HG03039 (cell line): ENCODE data around the gene RNF141.

ENCODE experiments used
- ATAC-seq: cut with Tn5 transposase; IDR thresholded peaks from one replicate; pipeline ENCODE4 v1.9.1; 2021; ENCODE audit warnings: mild to moderate bottlenecking, moderate library complexity; ENCODE audit not compliant: unreplicated experiment

Gene RNF141, protein sequence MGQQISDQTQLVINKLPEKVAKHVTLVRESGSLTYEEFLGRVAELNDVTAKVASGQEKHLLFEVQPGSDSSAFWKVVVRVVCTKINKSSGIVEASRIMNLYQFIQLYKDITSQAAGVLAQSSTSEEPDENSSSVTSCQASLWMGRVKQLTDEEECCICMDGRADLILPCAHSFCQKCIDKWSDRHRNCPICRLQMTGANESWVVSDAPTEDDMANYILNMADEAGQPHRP

DNA sequence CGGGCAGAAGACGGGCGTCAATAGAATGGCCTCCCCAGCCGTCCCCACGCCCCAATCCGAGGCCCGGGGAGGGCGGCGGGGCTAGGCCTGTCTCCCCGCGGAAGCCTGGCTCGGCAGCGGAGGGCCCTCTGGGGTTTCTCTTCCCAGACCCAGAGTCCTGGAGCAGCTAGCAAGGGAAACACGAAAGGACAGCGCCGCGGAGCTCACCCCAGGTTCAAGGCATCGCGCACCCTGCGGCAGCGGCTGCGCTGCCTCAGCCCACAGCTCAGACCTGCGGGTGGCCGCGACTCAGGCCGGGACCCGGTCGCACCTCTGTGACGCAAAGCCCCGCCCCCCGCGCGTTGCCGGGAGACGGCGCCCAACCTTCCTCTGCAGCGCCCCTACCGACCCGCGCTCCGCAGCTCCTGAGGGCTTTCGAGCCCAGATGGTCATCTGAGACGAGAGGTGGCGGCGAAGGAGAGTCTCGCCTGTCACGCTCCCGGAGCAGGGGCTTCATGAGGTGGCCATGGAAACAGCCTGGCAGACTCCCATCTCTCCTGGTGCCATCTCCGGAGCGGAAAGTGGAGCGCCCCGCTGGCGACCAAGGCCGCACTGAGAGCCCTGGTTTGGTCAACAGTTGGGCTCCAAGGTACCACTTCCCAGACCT lies at the start of gene RNF141:
TSS of gene RNF141 (minus strand) at position 273 of the 646 bp plus-strand sequence. CDS start 7,029 bp downstream, outside the sequence.
- peak; percentile 96 for ATAC-seq

DNA sequence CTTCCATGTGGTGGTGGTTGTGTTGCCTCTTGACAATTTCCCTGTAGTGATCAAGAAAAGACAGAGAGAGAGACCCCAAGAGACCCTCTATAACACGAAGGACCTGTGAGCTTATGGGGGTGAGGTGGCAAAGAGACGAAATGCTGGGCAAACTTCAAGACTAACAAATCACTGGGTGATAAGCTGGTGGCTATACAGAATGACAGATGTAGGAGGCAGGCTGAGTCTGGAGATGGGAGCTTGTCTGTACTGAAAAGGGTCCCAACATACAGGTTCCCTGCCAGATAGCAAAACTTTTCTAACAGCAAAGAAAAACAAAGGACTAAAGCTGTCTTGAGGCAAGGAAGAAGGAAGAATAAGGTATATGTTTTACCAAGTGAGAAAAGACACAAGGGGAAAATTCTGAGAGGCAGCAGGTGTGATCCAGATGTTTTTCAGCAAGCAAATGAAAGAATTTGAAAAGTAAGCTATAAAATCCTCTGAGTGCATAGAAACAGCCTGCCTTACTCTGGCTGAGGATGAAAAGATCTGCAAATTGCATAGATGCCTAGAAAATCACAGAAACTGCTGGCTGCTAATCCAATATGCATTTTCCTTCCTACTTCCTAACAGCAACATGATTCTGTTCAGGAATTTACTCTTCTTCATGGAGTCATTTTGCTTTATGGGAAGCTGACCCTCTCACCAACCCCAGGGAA lies 49.4 kb upstream of the RNF141 start:
- ATAC-seq, result no peak

DNA sequence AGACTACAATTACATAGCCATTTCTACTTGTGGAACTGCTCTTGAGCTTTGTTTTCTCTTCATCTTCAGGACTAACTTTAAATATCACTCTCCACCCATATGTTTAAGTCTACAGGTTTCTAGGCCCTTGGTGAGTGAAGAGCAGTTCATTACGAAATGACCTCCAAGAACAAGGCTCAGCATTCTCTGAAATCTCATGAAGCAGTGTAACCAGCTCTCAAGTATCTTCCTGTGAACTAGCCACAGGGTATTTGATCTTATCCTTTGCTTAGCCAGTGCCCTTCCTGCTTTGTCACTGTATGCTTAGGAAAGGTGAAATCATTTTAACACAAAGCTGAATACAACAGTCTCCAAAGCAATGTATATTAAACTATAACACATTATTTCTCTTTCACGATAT lies 47.9 kb upstream of the RNF141 start:
- ATAC-seq, result no peak

DNA sequence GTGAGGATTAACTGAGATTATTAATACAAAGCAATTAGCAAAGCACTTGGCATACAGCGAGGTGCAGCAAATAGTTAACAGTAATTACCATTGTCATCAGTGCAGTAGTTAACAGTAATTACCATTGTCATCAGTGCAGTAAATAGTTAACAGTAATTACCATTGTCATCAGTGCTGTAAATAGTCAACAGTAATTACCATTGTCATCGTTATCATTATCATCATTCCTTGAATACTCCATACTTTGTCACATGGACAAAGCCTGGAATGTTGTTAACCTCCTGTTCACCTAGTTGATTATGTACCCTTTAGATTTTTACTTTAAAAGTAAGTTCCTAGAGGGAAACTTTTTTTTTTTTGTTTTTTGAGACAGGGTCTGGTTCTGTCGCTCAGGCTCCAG lies 47.0 kb upstream of the RNF141 start:
- no peak for ATAC-seq

DNA sequence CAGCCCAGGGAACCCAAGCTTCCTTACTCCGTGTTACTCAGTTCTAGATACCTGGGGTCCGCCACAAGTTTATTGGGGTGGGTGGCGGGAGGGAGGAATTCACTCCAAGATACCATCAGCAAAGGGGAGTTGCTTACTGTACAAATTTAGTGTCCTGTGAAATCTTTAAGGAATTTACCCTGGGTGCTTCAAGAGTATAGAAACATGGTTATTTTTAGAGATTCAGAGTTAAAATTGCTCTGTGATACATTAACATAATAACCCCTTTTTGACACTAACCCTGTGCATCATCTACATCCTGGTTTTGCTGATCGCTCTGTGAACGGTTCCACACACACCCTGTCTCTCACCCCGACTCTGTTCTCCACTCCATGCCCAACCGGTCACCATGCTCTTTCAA lies 46.4 kb upstream of the RNF141 start:
- ATAC-seq, result no peak

DNA sequence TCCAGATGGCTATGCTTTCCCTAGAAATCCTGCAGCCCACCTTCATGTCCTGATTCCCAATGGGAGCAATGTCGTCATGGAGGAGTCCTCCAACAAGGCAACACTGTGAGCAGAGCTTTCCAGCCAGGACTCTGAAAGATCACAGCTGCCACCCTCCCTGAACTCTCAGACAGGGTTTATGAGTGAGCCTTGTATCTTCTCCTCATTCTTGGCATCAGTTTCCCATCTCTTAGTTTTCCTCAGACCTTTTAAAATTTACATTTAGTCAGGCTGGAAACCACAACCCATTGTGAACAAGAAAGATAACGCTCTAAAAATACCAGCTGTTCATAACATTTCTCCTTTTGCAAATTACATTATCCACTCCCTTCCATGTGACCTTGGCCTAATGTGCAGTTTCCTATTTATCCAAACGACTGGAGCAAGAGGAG lies 43.1 kb upstream of the RNF141 start:
- no peak for ATAC-seq

DNA sequence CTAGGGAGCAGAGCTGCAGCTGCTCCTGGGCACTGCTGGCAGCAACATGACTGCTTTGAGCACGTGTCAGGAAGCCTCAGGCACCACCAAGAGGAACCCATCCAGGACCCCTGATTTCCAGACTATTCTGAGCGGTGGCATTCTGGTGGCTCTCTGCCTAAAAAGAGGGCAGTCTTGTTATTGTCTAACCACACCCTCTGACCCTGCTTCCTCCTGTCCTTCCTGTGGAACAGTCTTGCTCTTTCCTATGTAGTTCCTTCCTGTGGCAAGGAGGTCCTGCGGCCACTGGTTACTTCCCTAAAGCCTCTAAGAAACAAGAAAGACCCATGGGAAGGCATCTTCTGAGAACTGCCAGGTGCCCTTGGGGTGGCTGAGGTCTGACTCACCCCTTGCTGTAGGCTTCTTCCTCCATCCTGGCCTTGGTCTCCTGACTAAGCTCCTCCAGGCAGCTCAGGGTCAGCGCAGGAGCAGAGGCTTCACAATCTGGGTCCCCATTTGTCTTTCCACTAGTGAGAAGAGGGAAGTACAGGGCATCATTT lies 40.6 kb upstream of the RNF141 start:
- ATAC-seq, result no peak

DNA sequence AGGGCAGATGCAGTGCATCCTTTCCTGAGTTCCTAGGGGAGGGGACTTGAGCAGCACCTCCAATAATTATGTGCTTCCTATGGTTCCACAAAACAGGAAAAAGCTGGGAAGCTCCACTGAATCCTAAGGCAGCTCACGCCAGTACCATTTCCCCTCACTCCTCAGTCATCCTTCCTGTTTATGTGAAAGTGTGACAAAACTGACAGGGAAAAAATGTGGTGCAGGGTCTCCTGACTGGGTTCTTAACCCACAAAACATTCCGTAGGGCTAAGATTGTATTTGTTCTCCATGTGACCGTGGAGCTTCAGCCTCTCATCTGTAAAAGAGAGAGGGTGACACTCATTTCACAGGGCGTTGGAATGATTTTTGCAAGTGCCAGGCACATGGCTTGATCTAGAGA lies 39.6 kb upstream of the RNF141 start:
- ATAC-seq, result no peak

DNA sequence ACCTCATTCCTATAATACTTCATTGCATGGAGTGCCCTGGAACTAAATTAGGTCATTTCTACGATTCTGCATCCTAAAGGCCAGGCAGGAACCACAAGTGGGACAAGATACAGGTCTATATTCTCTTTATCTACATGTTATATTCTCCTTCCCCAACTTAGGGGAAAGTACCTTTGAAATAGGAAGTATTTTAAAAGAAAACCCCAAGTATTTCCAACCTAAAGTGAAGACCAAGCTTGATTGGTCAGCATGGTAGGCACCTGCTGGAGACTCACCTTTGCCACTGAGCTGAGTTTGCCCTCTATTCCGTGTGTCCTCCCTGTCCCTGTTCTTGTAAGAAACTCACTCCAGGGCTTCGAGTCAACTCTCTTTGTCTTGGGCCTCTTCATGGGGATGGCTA lies 38.7 kb upstream of the RNF141 start:
- ATAC-seq, result no peak

DNA sequence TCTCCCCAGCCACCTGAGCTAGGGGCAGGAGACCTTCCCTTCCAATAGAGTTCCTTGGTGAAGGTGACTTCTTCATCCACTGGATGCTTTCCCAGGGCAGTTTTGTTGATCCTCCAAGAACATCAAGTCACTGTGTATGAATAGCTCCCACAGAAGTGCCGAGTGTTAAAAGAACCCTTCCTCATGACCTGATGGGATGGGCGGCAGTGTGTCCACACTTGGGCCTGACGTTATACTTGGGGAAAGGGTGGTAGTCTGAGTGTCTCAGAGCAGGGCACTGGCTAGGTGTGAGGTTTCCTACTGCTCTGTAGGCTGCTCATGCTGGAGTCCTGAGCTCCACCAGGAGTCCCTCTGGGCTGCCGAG lies 35.0 kb upstream of the RNF141 start:
- no peak for ATAC-seq

DNA sequence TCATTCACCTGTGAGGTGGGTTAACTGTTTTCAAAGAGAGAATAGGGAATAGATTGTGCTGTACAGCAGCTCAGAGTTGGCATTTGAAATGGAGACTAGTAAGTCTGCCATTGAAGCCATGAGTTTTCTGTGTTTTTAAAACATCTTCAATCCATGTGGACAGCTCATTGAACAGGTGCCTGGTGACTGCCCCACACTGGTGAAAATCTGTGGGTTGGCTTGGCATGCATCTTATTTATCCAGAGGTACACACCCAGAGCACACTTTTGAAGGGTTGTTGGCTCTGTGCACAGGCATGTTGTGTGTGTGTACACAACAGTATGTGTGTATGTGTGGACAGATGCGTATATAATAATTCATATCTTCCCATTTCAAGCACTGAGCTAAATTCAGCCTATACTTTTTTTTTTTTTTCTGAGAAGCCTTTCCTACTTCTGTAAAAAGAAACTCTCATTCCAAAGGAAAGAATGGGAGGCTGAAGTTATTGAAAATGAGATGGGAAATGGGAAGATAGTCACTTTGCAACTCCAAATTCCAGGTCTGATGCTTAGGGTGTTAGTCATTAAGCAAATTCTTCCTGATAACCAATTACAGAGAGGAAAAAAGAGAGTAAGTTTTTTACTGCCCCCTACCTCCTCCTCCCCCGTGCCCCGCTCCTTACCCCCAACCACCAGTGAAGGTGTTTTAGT lies 34.5 kb upstream of the RNF141 start:
- no peak for ATAC-seq

DNA sequence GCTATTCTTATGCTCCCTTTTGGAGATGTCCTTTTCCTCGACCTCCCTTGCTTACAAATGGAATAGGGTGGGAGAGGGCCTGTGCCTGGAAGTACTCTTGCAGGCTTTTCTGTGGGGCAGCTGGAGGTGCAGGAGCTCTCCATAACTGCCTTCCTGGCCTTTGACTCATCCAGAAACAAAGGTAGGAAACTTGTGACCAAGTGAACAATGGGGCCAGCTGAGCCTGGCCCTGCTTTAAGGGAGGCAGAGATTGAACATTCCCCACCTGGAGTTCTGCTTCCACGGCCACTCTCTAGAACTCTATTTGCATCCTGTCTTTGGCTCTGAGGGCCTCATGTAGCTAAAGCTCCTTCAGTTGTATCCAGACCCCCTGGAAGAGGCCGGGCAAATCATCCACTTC lies 32.6 kb upstream of the RNF141 start:
- no peak for ATAC-seq

DNA sequence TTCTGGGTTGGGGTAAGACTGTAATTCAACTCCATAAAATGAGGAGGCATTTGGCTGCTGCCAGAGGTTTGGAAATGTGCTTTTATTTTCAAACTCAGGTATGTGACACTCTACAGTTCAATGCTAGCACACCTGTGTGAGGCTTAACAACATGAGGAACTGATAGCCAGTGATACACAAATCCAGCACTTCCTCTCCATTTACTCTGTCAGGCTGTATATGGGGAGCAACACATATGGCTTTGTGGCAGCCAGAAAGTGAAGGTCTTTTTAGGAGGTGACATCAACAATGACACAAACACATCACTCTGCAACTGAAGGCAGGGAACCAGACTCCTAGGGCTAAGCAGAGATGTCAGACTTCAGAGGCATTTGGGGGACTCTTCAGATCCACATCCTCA lies 32.0 kb upstream of the RNF141 start:
- no peak for ATAC-seq

DNA sequence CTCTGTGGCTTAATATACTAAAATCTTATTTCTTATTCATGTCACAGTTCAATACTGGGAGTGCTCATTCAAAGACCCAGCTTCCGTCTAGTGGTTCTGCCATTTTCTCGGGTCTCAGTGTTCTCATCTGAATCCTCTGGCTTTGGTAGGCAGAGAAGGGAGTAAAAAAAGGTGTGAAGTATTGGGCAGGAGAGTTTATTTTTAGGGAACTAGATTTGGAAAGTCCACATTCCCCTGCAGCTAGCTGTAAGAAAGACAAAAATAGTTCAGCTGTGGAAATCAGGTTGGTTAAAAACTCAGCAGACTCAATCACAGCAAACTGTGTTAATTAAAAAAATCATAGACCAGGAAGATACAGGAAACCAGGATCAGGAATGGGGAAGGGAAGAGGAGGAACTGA lies 31.5 kb upstream of the RNF141 start:
- no peak for ATAC-seq

DNA sequence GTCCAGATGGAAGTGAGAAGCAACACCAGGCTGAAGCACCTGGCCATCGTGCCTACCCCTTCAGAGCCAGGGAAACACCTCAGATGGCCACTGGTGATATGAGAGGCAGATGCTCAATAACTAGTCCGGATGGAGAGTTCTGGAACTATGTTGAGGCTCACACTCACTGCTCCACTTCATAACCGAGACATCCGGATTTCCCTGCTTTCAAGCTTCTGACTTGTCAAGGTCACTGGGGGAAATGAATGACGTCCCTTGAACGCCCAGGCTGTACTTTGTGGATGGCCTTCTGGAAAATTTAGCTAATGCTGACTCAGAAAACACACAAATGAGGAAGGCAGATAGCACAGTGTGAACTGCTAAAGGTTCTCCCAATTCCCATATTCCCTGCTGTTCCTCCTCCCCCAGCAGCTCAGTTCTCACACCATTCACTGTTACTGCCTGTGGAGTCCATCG lies 27.5 kb upstream of the RNF141 start, which contains the start of gene LYVE1:
TSS of gene LYVE1 (minus strand) at position 180 of the 456 bp plus-strand sequence. CDS start at position 47, 133 bp downstream.
- ATAC-seq, result no peak

DNA sequence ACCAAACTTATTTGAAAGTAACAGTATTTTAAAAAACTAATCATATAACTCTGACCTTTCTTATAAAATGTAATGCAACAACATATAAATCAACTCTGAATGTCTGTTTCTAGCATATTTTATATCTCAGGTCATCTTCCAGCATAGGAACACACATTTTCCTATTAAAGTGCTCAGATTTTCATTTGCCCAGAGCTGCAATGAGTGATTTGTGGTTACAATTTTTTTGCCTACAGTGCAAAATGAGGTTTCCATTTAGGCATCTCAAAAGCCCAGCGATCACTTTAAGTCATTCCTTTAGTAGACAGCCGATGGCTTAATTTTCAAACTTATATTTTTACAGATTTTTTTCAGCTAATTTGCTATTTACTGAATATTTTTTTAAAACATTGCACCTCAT lies 26.5 kb upstream of the RNF141 start:
- ATAC-seq, result no peak

DNA sequence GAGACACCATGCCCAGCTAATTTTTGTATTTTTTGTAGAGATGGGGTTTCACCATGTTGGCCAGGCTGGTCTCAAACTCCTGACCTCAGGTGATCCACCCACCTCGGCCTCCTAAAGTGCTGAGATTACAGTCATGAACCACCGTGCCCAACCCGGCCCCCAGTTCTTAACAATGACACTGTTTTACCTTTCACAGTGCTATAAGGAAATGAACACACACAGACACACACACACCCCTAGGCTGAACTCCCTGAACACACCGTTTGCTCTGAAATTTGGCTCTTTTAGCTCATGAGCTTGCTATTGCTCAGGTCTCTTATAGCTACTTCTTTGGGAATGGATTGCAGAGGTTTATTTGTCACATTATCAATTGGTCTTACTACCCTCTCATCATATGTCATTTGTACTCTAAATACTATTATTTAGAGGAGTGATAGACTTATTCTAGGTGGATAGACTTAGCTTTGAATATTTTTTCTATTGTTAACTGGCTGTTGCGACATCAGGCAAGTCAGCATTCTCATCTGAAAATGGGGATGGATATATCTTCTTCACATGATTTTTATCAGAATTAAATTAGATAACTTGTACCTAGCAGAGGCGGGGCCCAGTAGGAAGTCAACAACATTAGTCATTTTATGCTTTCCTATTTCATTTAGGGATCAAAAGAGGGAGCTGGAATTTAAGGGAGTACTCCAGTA lies 25.4 kb upstream of the RNF141 start:
- no peak for ATAC-seq

DNA sequence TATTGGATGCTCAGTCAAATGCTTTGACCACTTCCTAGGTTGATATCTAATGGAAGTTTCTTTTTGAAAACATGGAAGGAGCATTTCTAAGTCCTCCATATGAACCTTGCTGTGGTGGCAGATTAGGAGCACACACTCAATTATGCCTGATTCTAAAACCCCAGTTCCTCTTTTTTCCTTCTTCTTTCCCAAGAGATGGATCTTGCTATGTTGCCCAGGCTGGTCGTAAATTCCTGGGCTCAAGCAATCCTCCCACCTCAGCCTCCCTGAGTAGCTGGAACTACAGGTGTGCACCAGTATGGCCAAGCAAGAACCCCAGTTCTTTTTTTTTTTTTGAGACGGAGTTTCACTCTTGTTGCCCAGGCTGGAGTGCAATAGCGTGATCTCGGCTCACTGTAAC lies 24.5 kb upstream of the RNF141 start:
- no peak for ATAC-seq

DNA sequence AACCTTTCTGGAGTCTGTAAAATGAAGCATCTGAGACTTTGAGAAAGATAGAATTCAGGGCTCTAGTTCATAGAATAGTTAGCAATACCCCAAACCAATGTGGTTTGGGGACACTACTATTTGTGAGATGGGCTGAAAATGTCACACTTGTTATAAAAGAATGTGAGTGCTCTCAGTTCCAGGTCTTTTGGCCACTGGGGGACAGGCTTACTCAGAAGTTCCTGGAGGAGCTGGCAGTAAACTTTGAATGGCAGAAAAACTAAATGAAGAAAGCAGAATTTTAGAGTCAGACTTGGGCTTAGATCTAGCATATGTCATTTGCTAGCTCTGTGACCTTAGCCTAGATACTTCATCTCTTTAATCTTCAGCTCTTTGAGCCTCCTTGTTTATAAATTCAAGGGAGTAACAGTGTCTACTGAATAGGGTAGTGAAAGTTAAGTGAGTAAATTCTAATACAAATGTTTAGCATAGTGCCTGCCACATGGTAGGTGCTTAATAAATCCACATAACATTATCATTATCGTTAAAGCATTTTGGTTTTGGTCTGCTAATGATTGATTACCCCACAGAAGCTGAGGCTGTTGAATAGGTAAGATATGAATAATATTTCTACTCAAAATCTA lies 23.8 kb upstream of the RNF141 start:
- ATAC-seq, result no peak

DNA sequence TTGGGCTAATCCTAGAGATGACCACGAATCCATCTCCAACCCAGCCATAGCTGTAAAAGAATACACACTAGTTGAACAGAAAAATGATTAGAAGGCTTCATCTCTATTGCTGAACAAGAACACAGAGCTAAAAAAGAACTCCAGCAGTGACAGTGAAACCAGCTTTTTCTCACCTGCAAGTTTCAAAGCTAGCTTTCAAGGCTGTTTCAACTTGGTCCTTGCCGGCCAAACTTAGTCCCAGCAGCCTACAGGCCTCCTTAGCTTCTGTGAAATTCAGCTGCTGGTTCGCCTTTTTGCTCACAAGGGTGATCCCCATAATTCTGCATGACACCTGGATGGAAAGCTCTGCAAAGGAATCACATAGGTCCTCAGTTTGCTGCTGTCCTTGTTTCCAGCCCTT lies 23.0 kb upstream of the RNF141 start:
- ATAC-seq, result no peak
